ENCODE results near the gene TAS2R1.

- no peak for TF ChIP-seq CTCF (IDR thresholded peaks at IDR 0.05)
- TF ChIP-seq ZFX (IDR thresholded peaks at IDR 0.05; ENCODE audit: borderline replicate concordance): no peak
These were observed 2.3 kb upstream of the TAS2R1 start for GRCh38 chr5:9632495-9632894.

Measured in 22Rv1 (cell line).